ENCODE data around the gene TBX6.

- TF ChIP-seq ZNF274 (IDR thresholded peaks at IDR 0.05; ENCODE audit: low read depth, low read length): no peak
- TF ChIP-seq YY1 (IDR thresholded peaks at IDR 0.05; ENCODE audit: insufficient read depth, insufficient read length): no peak
- no peak for TF ChIP-seq SUZ12 (IDR thresholded peaks at IDR 0.05; ENCODE audit: extremely low read depth, insufficient read depth, insufficient read length)
These were observed 45.5 kb downstream of the TBX6 start for GRCh38 chr16:30046178-30046577.
